ENCODE data around the gene CLN5.

The CLN5 gene

DNA sequence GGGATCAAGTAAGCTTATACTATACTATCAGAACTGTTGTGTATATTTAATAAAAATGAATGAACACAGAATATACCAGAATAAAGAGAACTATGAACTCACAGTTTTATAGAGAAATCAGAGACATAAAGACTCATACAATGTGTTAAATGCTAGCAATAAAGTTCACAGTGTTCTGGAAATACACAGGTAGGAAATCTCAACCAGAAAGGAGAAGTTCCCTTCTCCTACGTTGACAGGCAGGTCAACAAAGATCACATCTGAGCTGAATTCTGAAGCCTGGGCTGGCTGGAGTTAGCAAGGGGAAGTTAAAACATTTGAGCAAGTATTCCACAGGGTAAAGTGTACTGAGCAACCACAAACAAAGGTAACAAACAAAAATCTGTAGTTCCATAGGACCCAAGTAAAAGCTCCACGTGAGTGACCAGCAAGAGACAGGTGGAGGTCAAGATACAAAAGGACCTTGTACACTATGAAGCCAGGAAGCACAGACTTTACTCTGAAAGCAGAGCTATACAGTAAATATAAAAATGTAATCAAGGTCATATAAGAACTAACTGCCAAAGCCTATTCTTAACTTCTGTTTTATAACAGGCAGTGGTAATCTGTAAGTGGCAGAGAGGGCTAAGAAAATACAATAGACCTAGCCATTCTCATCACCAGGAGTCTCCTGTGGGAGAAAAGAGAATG, 22.1 kb downstream of the CLN5 start:
- TF ChIP-seq JUND (IDR thresholded peaks at IDR 0.05; ENCODE audit: low read depth) = no peak
- in situ Hi-C loops (cut with HindIII; ENCODE audit: low pct_unique_long_range_greater_than_20kb, low sequenced_read_pairs) = no loop called here
- no peak for DNase-seq (ENCODE audit: low read depth in 1 of 2, low spot score in 1 of 2)

- no peak for TF ChIP-seq JUND (IDR thresholded peaks at IDR 0.05; ENCODE audit: low read depth)
- DNase-seq (ENCODE audit: low read depth in 1 of 2, low spot score in 1 of 2) = no peak
- in situ Hi-C loops (cut with HindIII; ENCODE audit: low pct_unique_long_range_greater_than_20kb, low sequenced_read_pairs) = no loop called here
These were observed 23.2 kb downstream of the CLN5 start for GRCh38 chr13:77014906-77015685.

DNA sequence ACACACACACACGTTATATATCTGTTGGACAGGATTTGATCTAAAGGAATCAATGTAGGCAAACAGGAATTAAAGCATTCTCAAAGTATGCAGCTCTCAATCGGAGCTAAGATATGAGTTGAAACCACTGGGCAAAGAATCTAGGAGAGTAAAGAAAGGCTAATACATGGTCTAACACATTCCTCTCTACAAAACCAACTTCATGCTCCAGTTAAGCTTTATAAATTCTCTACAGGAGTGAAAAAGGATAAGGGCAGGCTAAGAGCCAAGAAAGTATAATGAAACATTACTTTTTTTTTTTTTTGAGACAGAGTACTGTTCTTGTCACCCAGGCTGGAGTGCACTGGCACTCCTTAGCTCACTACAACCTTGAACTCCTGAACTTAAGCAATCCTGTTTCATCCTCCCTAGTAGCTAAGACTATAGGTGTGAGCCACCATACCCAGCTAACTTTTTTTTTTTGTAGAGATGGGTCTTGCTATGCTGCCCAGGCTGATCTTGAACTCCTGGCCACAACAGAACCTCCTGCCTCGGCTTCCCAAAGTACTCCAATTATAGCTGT, 24.5 kb downstream of the CLN5 start:
- no peak for TF ChIP-seq JUND (IDR thresholded peaks at IDR 0.05; ENCODE audit: low read depth)
- no peak for DNase-seq (ENCODE audit: low read depth in 1 of 2, low spot score in 1 of 2)
- in situ Hi-C loops (cut with HindIII; ENCODE audit: low pct_unique_long_range_greater_than_20kb, low sequenced_read_pairs) = no loop called here

GRCh38 chr13:77016888-77017623, 25.2 kb downstream of the CLN5 start:
- TF ChIP-seq JUND (IDR thresholded peaks at IDR 0.05; ENCODE audit: low read depth) = no peak
- peak in 1 of 2 experiments; percentile 9 for DNase-seq (ENCODE audit: low read depth in 1 of 2, low spot score in 1 of 2)
- in situ Hi-C loops (cut with HindIII; ENCODE audit: low pct_unique_long_range_greater_than_20kb, low sequenced_read_pairs) = no loop called here

GRCh38 chr13:77019756-77020155, 27.9 kb downstream of the CLN5 start:
- in situ Hi-C loops (cut with HindIII; ENCODE audit: low pct_unique_long_range_greater_than_20kb, low sequenced_read_pairs) = no loop called here
- DNase-seq (ENCODE audit: low read depth in 1 of 2, low spot score in 1 of 2) = no peak
- no peak for TF ChIP-seq JUND (IDR thresholded peaks at IDR 0.05; ENCODE audit: low read depth)

- DNase-seq (ENCODE audit: low read depth in 1 of 2, low spot score in 1 of 2) = no peak
- in situ Hi-C loops (cut with HindIII; ENCODE audit: low pct_unique_long_range_greater_than_20kb, low sequenced_read_pairs) = no loop called here
- no peak for TF ChIP-seq JUND (IDR thresholded peaks at IDR 0.05; ENCODE audit: low read depth)
These were observed 30.5 kb downstream of the CLN5 start for GRCh38 chr13:77022341-77022740.

DNA sequence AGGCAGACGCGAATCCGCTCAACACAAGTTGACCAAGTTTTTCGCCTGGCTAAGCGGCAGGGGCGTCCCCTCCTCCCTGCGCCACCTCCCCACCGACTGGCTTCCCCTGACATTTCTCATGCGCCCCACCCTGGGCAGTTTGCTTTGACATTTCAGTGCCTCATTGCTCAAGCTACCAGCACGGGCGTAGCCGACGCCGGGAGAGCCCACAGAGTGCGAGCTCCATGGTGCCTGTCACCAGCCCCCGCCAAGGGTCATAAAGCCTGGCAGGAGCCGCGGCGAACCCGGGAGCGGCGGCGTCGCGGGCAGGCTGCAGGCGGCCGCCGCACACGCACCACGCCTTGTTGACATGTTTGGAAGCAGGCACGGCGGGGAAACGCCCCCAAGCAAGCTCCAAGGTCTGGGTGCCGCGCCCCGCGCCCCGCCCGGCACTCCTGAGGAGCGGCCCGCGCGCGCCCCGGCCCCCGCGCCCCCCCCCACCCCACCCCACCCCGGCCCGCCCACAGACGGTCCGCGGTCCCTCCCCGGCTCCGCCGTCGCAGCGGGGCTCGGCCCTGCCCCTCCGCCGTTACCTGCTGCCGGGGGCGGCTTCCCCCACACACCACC, 34.5 kb downstream of the CLN5 start:
- in situ Hi-C loops (cut with HindIII; ENCODE audit: low pct_unique_long_range_greater_than_20kb, low sequenced_read_pairs) = no loop called here
- peak; percentile 37 to 87 for DNase-seq (ENCODE audit: low read depth in 1 of 2, low spot score in 1 of 2)

DNA sequence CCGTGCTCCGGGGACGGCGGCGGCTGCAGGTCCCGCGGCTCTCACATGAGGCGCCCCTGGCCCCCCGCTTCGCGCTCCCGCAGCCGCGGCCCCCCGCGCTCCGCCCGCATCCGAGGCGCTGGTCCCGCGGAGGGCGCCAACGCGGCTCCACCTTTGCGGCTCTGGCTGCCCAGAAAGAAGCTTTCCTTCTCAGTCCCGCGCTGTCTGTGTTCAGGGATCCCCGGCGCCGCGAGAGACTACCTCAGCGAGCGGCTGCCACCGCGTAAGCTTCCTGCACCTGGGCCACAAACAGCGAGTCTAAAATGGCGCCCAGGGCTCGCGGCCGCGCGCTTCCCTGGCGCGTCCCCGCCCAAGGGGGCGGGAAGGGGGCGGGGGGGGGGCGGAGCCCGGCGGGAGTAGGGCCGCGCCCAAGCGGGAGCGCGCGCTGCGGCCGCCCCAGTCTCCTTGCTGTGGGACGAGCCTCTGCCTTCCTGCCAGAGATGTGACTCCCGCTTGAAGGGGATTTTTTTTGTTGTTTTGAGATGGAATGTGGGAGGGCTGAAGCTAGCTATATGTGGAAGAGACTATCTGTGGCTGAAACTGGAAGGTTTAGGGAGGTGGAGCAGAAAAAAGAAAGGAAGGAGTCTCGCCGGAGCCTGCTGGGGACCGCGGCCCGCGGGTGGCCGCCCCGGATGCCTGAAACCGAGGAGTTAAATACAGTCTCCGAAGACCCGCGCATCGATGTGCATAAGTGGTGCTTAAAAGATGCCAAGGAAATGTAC, 35.2 kb downstream of the CLN5 start, which contains the start of gene FBXL3:
Gene FBXL3, minus strand, starts transcription at position 299 of the 761 bp plus-strand sequence. CDS start 5,299 bp downstream, outside the sequence.
- no peak for TF ChIP-seq JUND (IDR thresholded peaks at IDR 0.05; ENCODE audit: low read depth)
- peak; percentile 38 to 87 for DNase-seq (ENCODE audit: low read depth in 1 of 2, low spot score in 1 of 2)
- in situ Hi-C loops (cut with HindIII; ENCODE audit: low pct_unique_long_range_greater_than_20kb, low sequenced_read_pairs) = no loop called here

More for the DNA sequence above, 34.5 kb downstream of the CLN5 start:
- no peak for TF ChIP-seq JUND (IDR thresholded peaks at IDR 0.05; ENCODE audit: low read depth)

GRCh38 chr13:77028202-77028601, 36.3 kb downstream of the CLN5 start:
- peak in 1 of 2 experiments; percentile 42 for DNase-seq (ENCODE audit: low read depth in 1 of 2, low spot score in 1 of 2)

DNA sequence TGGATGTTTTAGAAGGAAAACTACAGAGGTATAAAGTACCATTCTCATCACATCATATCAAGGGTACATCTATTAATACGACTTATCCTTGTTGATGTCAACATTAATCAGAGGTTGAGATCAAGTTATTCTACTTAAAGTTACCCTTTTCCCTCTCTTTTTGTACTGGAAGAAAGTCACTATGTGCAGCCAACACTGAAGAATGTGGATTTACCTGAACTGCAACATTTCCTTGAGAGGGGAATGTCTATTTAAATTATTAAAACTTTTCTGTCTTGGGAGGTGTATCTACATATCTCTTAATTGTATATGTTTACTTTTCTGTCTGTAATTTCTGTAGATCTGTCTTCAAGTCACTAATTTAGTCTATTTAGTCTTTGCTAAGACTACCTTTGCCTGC, 37.6 kb downstream of the CLN5 start:
- in situ Hi-C loops (cut with HindIII; ENCODE audit: low pct_unique_long_range_greater_than_20kb, low sequenced_read_pairs) = no loop called here
- peak in 1 of 2 experiments; percentile 51 for DNase-seq (ENCODE audit: low read depth in 1 of 2, low spot score in 1 of 2)
- no peak for TF ChIP-seq JUND (IDR thresholded peaks at IDR 0.05; ENCODE audit: low read depth)

More at GRCh38 chr13:77028202-77028601, 36.3 kb downstream of the CLN5 start:
- in situ Hi-C loops (cut with HindIII; ENCODE audit: low pct_unique_long_range_greater_than_20kb, low sequenced_read_pairs) = no loop called here
- TF ChIP-seq JUND (IDR thresholded peaks at IDR 0.05; ENCODE audit: low read depth) = no peak

DNA sequence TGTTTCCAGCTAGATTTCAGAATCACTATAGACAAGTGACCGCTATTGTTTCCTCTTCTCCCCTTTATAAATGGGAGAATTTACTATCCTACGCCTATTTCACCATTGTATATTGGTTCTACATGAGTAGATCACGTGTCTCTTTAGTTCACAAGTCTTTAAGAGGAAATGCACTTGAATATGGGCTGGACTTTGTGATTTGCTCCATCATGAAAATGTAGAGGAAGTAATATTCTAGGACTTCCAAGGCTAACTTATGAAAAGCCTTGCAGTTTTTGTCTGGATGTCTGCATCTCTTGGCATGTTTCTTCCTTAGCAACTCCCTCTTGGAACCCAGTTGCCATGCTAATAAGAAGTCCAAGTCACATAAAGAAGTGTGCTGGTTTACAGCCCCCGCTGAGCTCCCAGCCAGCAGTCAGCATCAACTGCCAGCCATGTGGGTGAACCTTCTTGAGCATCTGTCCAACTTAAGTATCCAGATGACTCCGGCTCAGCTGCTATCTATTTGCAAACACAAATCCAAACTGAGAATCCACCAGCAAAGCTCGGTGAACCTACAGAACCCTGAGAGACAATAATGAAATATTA, 39.9 kb downstream of the CLN5 start:
- no peak for TF ChIP-seq JUND (IDR thresholded peaks at IDR 0.05; ENCODE audit: low read depth)
- no peak for DNase-seq (ENCODE audit: low read depth in 1 of 2, low spot score in 1 of 2)
- in situ Hi-C loops (cut with HindIII; ENCODE audit: low pct_unique_long_range_greater_than_20kb, low sequenced_read_pairs) = no loop called here
